Gastroesophageal sphincter (tissue), 4 donors: ENCODE data around the gene KCNIP4. TPM values are rescaled to one million over a fixed set of nuclear protein-coding genes. Genes with fewer than 3 reads are reported as not detected.

Experiments
- ATAC-seq: fragments of 150-250 bp; one replicate; pipeline ENCODE4 v1.9.1; 2016; ENCODE audit warnings: mild to moderate bottlenecking, moderate library complexity
- H3K27ac ChIP-seq, 4 donors: fragments of 200-600 bp; sonication (generic) in 3 of 4; 1 replicate in 3 of 4; 2 replicates in 1 of 4; pipeline ENCODE4 v1.5.1; 2016 to 2019
- H3K27me3 ChIP-seq: fragments of 200-600 bp; sonication (generic); one replicate; pipeline ENCODE4 v1.5.1; 2019
- H3K36me3 ChIP-seq, 2 donors: fragments of 200-600 bp; sonication (generic); one replicate each; pipeline ENCODE4 v1.5.1; 2019; ENCODE audit warnings: control low read depth in 1 of 2
- H3K4me1 ChIP-seq, 3 donors: fragments of 200-600 bp; sonication (generic); 1 replicate in 2 of 3; 2 replicates in 1 of 3; pipeline ENCODE4 v1.5.1; 2016 to 2019; ENCODE audit warnings: control low read depth in 2 of 3
- H3K4me3 ChIP-seq, 2 donors: fragments of 200-600 bp; sonication (generic); one replicate each; pipeline ENCODE4 v1.5.1; 2019; ENCODE audit warnings: mild to moderate bottlenecking in 1 of 2, moderate library complexity in 1 of 2
- H3K9me3 ChIP-seq, 3 donors: fragments of 200-600 bp; sonication (generic); one replicate each; pipeline ENCODE4 v1.5.1; 2017 to 2019; ENCODE audit warnings: control low read depth in 2 of 3
- EP300 ChIP-seq: sonication (generic); formaldehyde crosslinking; IDR thresholded peaks from one replicate; pipeline ENCODE4 v1.6.1; 2017; ENCODE audit warnings: antibody characterized with exemption, mild to moderate bottlenecking
- POLR2A ChIP-seq, 2 donors: fragments of 450-650 bp; IDR thresholded peaks; one replicate each; pipeline ENCODE4 v1.6.1; 2017; ENCODE audit warnings: antibody characterized with exemption in 2 of 2, mild to moderate bottlenecking in 2 of 2, moderate library complexity in 1 of 2
- POLR2AphosphoS5 ChIP-seq: sonication (generic); formaldehyde crosslinking; IDR thresholded peaks from one replicate; pipeline ENCODE4 v1.6.1; 2017; ENCODE audit warnings: antibody characterized with exemption
- WGBS, 2 donors: methylation state at CpG; one replicate each; pipeline ENCODE4 v1.1.5; 2018; ENCODE audit warnings: low coverage in 1 of 2; 5-methylcytosine and 5-hydroxymethylcytosine counted together
- total RNA-seq, 4 donors: library from RNA; depleted of rRNA; stranded (reverse); fragments of >200 nt; gene quantifications; one replicate each; pipeline ENCODE4 v1.1.0, GENCODE V29; 2016
- TF ChIP-seq, protein P1 (sequence below), 4 experiments: fragments of 200-600 bp in 2 of 4; fragments of 450-650 bp in 2 of 4; sonication (generic) in 1 of 4; IDR thresholded peaks; one replicate each; pipeline ENCODE4 v1.5.1; 2017 to 2019; ENCODE audit warnings: antibody characterized with exemption in 4 of 4, mild to moderate bottlenecking in 2 of 4, moderate library complexity in 2 of 4

Gene KCNIP4
- total RNA-seq, 4 donors from 2014 or later = 0.23 to 0.59 (median 0.54) TPM; not detected in 1

DNA sequence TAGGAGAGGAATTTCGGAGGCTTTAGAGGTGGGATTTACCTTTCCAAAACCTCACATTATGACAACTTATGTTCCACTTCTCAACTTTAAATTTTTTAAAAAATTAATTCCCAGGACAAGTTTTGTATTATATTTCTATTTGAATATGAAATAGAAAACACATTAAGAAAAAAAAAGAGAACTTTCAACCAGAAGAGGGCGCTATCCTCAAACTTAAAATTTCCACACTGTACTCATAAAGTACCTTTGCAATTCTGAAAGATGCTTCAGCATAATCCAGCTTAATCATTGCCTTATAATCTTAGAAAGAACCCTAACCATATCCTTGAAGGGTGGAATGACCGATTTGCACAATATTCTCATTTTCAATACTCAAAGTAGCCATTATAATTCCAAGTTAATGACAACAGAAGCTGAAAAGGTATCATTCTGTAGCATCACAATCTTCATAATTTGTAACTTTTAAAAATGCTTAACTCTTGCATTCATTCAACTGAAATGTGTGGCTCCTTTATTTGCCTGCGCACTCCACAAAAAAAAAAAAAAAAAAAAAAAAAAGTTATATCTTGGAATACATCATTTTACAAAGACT lies 158.0 kb downstream of the KCNIP4 start:
- 33 to 46% methylated on average over 4 of the region's 4 CpGs for WGBS, 2 donors
- TF ChIP-seq, protein P1, sequence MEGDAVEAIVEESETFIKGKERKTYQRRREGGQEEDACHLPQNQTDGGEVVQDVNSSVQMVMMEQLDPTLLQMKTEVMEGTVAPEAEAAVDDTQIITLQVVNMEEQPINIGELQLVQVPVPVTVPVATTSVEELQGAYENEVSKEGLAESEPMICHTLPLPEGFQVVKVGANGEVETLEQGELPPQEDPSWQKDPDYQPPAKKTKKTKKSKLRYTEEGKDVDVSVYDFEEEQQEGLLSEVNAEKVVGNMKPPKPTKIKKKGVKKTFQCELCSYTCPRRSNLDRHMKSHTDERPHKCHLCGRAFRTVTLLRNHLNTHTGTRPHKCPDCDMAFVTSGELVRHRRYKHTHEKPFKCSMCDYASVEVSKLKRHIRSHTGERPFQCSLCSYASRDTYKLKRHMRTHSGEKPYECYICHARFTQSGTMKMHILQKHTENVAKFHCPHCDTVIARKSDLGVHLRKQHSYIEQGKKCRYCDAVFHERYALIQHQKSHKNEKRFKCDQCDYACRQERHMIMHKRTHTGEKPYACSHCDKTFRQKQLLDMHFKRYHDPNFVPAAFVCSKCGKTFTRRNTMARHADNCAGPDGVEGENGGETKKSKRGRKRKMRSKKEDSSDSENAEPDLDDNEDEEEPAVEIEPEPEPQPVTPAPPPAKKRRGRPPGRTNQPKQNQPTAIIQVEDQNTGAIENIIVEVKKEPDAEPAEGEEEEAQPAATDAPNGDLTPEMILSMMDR (IDR thresholded peaks at IDR 0.05) = peak in 2 of 4 experiments; percentile 26 to 51
- TF ChIP-seq EP300 = no peak
- Histone ChIP-seq H3K27me3 (no peaks in the 10 kb centered on the region), H3K36me3 (no peaks in the 10 kb centered on the region), H3K27ac (no peak overlapping the region), H3K4me1 (no peaks in the 10 kb centered on the region), H3K9me3 (no peaks in the 10 kb centered on the region), H3K4me3 (no peak overlapping the region)
- ATAC-seq = no peak

DNA sequence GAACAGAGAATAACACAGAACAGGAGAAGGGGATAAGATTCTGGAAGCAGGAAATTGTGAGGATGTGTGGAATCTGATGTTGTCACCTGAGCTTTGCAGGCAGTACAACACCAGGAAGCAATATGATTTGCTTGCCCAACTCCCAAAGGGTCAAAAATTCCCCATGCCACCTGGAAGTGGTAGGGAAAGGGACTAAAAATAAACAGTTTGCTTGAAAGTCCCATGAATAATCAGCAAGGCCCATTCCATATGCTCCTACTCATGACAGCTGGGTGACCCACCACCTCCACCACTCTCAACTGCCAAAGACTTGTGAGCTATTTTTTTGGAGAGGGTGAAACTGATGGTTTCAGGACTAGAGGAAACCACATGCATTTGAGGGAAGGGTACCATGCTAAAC lies 168.4 kb downstream of the KCNIP4 start:
- Histone ChIP-seq H3K27me3 (peaks cover 18% of the 10 kb centered on the region), H3K4me3 (no peak overlapping the region), H3K36me3 (no peaks in the 10 kb centered on the region), H3K9me3 (no peaks in the 10 kb centered on the region), H3K4me1 (no peaks in the 10 kb centered on the region), H3K27ac (no peak overlapping the region)
- ATAC-seq = no peak
- no peak for TF ChIP-seq POLR2A (IDR thresholded peaks at IDR 0.05)
- TF ChIP-seq, protein P1 (IDR thresholded peaks at IDR 0.05) = no peak
- no peak for TF ChIP-seq POLR2AphosphoS5
- TF ChIP-seq EP300 = no peak

DNA sequence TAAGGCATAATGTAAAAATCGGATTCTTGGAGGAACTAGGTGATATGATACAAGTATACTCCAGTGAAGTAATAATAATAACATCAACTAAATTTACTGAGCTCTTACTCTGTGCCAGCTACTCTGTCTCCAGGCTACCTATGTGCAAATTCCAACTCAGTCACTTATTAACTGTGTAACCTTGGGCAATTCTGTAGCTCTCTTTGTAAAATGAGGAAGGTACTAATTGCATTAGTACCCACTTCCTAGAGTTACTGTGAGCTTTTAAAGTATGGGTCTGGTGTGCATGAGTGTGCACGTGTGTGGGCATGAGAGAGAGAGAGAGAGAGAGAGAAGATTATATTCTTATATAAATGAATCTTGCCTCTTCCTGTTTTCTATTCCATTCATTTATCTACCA lies 169.9 kb downstream of the KCNIP4 start:
- no peak for ATAC-seq
- WGBS, 2 donors = 64 to 68% methylated on average over 2 of the region's 2 CpGs
- no peaks in the 10 kb centered on the region for H3K4me1 ChIP-seq
- no peaks in the 10 kb centered on the region for H3K9me3 ChIP-seq
- H3K36me3 ChIP-seq = no peaks in the 10 kb centered on the region
- H3K27ac ChIP-seq = no peak overlapping the region
- TF ChIP-seq, protein P1 (IDR thresholded peaks at IDR 0.05) = no peak
- TF ChIP-seq POLR2A (IDR thresholded peaks at IDR 0.05) = no peak
- no peak for TF ChIP-seq POLR2AphosphoS5
- no peak for TF ChIP-seq EP300
- no peak overlapping the region for H3K4me3 ChIP-seq
- H3K27me3 ChIP-seq = peaks cover 19% of the 10 kb centered on the region

DNA sequence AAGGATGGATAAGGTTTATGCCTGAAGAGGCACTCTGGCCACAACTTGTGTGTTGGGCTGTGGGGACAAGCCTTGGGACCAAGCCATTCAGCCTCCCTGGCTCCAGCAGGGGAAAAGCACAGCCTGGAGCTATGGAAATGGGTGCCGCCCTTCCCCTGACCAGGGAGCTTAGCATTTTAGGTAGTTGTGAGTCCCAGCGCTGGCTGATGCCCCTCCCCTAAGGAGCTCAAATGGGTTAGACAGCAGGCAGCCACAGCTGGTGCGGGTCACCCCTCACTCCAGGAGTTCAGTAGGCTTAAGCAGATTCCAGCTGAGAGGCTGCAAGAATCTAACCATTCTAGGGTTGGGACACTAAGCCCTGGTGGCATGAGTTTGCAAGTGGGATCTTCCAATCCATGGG lies 172.9 kb downstream of the KCNIP4 start:
- no peaks in the 10 kb centered on the region for H3K36me3 ChIP-seq
- H3K9me3 ChIP-seq = peaks cover 0 to 11% (median 0%) of the 10 kb centered on the region in 3 donors
- TF ChIP-seq POLR2A (IDR thresholded peaks at IDR 0.05) (no peak), EP300 (no peak), POLR2AphosphoS5 (no peak)
- TF ChIP-seq, protein P1 (IDR thresholded peaks at IDR 0.05) = no peak
- no peaks in the 10 kb centered on the region for H3K4me1 ChIP-seq
- H3K4me3 ChIP-seq = no peak overlapping the region
- WGBS, 2 donors = no CpG with 5 or more reads among the region's 3 CpGs
- peaks cover 19% of the 10 kb centered on the region for H3K27me3 ChIP-seq
- ATAC-seq = no peak
- no peak overlapping the region for H3K27ac ChIP-seq

DNA sequence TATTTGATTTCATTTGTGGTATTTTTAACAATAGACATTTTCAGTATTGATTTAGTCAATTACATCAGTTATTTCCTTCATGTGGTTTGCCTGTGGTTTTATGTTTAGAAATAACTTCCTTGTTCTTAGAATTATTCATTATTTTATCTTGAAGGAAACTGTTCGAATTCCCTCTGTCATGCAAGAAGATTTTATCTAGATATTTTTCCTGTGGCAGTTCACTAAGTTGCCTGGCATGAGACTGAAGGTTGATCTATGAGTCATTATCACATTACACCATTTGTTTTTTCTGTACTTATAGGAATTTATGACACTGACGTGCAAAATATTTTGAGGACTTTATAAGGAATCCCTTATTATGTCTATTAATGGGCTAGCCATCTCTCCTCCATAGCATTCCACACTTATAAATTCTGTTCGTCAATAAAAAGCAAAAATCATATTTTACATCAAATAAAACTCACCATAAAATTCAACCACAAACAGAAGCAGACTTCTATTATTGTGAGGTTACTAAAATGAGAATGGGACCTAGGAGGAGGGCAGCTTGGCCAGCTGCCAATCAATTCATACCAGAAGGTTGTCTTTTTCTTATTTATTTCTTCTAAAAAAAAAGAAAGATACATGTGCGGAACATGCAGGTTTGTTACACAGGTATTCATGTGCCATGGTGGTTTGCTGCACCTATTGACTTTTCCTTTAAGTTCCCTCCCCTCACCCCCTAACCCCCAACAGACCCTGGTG lies 179.0 kb downstream of the KCNIP4 start:
- 51 to 58% methylated on average over 4 of the region's 4 CpGs for WGBS, 2 donors
- no peak for ATAC-seq
- TF ChIP-seq POLR2A (IDR thresholded peaks at IDR 0.05) (no peak), EP300 (no peak)
- Histone ChIP-seq H3K27me3 (no peaks in the 10 kb centered on the region), H3K4me3 (no peak overlapping the region), H3K9me3 (peaks cover 0 to 11% (median 0%) of the 10 kb centered on the region in 3 donors), H3K4me1 (no peaks in the 10 kb centered on the region), H3K36me3 (no peaks in the 10 kb centered on the region), H3K27ac (no peak overlapping the region)
